CD4-positive, alpha-beta T cell treated with Interleukin-12 subunit alpha and Interleukin-12 subunit beta, for 1 hour (primary cell): ENCODE results near the gene PLB1.
A peak's percentile ranks its signal among the peaks of the same experiment; 100 is the strongest.

Source experiments
- DNase-seq: peaks from one replicate; pipeline ENCODE4 v3.0.0-alpha.2; 2020

Gene PLB1

DNA sequence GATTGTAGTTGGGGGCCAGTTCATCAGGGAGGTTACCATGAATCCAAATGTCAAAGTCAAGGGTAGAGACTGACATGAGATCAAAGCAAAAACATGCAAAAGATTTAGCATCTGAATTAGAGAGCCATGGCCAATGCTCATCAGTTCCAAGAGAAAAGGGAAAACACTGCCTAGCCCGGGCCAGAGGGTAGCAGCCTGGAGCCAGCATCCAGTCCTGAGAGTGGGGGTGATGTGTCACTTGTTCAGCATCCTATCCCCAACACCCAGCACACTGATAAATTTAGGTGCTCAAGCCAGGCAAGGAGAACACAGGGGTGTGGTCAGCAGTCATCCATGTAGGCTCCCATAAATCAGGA lies 178.8 kb downstream of the PLB1 start:
- DNase-seq: no peak

GRCh38 chr2:28676152-28676835 lies 180.4 kb downstream of the PLB1 start:
- DNase-seq: no peak

GRCh38 chr2:28678175-28678855 lies 182.5 kb downstream of the PLB1 start:
- DNase-seq: no peak

GRCh38 chr2:28678944-28679343 lies 183.1 kb downstream of the PLB1 start:
- DNase-seq: no peak

DNA sequence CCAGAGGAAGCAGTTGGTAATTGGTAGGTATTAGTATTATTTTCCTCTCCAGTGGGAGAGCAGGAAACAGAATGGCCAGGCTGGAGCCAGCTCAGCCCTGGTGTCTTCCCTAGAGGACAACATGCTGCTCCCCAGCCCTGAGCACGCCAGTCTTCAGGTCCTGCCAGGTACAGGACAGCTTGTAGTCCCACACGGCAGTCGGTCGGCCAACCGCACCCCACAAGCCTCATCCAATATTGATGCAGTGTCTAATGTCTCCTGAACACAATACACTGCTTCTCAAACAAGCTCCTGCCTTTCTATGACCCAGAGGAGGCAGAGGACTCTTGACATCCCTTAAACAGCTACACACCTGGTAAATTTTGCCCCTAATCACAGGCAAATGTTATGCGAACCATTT lies 184.8 kb downstream of the PLB1 start:
- peak; percentile 7 for DNase-seq

- peak; percentile 81 for DNase-seq
These were observed 185.3 kb downstream of the PLB1 start for GRCh38 chr2:28681158-28681571.

- no peak for DNase-seq
These were observed 185.7 kb downstream of the PLB1 start for GRCh38 chr2:28681606-28682005.

DNA sequence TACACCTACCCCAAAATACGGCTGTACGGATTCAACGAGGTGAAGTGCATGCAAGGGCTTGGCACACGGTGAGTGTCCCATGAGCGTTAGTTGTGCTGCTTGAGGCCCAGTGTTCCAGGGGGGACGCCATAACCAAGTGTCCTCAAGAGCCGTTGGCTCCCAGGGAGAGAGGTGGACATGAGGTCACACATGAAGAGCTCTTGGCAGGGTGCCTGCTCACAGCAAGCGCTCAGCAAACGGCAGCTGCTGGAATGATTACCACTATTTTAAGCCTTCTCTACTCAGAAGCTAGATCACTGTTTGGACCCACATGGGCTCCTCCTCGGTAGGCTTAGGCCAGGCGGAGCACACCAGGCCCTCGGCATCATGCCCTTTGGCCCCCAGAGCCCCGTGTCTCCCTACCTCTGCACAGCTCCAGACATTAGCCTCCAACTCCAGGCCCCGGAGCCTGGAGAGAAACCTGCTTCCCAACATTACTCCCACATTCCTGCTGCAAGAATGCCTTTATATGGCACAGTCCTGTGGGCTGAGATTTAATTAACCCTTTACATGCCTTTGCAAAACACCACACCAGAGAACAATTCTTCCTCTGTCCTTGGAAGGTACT lies 187.3 kb downstream of the PLB1 start:
- no peak for DNase-seq

DNA sequence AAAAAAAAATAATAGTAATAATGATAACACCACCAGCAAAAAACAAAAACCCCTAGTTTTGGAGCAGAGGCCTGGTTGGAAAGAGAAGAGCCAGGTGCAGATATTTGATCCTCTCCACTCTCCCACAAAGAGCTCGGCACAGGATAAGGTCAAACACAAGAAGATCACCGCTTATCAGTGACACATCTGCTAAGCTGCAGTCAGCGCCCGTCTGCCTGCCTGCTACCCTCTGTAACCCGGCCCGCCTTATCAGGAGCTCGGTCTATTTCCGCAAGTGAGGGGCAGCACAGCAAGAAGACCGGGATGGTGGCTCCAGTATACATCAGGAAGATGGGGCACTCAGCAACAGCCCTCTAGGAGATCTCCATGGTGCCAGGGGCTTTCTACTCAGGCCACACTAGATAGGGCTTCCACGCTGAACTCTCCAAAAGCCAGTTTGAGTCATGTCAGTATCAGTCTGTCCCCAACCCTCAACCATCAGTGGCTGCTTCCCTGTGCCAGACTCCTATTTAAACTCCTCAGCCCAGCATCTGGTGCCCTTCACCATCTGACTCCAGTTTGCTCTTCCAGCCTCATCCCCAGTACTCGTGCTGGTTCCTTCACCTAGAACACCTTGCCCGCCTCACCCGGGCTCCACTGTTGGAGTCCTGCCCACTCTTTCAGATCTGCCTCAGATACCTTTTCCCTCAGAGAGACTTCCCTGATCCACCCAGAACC lies 188.4 kb downstream of the PLB1 start:
- no peak for DNase-seq

DNA sequence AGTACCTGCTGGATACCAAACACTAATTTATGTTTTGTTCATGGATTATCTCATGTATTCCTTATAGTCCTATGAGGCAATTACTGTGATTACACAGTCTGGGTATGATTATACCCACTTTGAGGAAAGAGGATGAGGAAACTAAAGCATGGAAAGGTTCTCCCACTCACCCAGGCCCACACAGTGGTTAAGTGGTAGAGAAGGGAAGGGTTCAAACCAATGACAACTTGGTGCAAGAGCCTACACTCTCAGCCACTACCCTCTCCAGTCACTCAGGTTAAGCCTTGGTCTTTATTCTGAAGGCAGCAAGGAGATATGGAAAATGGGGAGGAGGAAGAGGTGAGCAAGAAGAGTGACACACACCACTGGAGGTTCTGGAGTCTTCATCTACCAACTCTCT lies 191.3 kb downstream of the PLB1 start:
- no peak for DNase-seq

DNA sequence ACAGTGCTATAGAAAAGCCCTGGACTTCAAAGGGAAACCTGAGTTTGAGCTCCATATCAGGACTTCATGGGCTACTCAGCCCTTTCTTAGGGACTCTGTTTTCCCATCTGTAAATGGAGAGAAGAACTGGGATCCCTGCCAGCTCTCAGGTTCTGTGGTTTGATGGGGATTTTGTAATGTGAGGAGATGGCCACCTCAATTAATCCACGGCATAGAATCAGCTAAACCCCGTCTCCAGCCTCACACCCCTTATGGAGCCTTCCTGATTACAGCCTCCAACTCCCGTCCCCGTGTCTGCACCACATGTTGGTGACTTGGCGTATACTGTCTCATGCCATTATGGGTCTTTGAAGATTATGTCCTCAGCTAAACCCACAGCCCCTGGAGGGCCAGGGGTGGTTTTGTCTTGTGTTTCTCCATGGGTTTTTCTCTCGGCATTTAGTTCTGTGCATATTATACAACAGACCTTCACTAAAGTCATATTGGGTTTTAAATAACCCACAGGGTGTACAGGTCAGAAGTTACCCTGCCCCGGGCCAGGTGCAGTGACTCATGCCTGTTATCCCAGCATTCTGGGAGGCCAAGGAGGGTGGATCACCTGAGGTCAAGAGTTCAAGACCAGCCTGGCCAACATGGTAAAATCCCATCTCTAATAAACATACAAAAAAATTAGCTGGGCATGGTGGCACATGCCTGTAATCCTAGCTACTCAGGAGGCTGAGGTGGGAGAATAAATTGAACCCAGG lies 192.0 kb downstream of the PLB1 start:
- no peak for DNase-seq

DNA sequence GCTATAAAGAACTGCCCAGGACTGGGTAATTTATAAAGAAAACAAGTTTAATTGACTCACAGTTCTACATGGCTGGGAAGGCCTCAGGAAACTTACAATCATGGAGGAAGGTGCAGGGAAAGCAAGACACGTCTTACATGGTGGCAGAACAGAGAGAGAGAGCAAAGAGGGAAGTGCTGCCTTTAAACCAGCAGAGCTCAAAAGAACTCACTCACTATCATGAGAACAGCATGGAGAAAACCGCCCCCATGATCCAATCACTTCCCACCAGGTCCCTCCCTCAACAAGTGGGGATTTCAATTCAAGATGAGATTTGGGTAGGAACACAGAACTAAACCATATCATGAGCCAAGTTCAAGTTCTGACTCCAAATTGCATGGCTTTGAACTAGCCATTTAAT lies 193.0 kb downstream of the PLB1 start:
- DNase-seq: no peak

- DNase-seq: no peak
These were observed 193.9 kb downstream of the PLB1 start for GRCh38 chr2:28689771-28690170.

- no peak for DNase-seq
These were observed 196.6 kb downstream of the PLB1 start for GRCh38 chr2:28692411-28692810.

DNA sequence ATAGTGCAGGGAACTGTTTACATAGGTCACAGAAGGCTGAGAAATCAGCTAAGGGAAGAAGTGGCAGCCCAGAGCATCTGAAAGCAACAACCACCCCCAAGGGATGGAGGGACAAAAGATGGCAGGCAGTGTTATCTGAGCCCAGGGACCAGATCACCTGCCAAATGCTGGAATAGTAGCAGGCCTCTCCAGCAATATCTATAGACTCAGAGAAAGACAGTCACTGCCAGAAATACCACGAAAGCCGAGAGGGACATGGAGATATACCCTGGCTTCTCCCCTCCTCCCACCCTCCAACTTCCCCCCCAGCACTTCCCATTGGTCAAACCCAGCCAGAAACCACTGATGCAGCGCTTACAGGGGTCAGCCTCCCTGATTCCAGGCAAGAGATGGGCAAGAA lies 197.4 kb downstream of the PLB1 start:
- no peak for DNase-seq
